Measurements from ENCODE around the gene NPIPA3.
"Not testable (repeated sequence)": the region's sequence is repeated elsewhere in the genome, so short reads cannot be mapped to it uniquely, and the experiment has no call there.

Gene NPIPA3

DNA sequence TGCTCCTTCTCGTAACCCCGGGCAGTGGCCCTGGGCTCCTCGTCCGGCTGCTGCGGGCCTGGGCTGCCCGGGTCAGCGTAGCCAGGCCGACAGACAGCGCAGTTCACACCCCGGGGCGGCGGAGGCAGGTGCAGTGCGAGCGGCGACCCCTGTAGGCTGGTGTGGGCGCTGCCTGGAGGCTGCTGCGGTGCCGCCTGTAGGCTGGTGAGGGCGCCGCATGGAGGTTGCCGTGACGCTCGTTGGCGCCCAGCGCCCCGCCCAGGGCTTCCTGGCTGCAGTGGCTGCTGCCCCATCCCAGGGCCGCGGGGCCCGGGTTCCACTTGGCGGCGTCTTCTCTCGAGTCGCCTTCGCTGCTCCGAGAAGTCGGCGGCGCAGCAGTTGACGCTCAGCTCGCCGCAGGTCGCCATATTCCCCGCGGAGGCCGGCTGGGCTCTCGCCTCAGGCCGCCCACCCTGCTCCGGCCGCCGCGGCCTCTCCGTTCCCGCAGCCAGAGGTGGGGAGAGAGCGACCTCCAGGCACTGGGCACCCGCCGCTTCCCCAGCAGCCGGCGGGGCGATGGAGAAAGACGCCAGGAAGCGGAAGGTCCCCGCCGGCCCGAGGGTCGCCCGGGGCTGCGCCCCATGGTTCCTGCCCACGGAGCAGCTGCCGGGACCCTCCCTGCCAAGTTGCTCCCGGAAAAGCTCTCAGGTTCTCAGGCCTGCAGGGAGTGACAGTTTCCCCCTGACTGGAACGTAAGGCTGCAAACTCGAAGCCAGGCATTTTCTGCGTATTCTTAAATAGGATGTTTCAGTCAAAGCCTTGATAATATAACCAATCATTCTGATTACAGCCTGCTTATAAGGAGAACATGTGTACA lies 39.3 kb downstream of the NPIPA3 start, which contains the start of gene NPIPA2:
Gene NPIPA2 (plus strand): TSS at position 261 of the 856 bp plus-strand sequence. CDS start 5,533 bp downstream, outside the sequence.
- DNase-seq = not testable (repeated sequence)

DNA sequence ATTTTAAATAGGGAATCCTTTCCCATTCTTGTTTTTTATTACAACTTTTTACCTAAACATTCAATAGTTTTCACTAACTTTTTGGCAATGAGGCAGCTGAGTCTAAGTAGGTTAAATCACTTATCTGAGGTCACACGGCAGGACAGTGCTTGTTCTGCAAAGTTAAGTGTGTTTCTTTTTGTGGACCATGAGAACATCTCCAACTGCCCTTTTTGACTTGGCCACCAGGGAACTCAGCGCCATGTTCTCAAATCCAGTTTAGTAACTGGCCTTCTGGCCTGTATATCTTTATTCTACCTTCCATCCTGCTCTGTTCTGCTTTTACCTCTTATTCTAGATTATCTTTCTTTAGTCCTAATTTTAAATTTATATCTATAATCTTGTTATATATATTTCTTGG lies 70.4 kb downstream of the NPIPA3 start:
- not testable (repeated sequence) for DNase-seq

DNA sequence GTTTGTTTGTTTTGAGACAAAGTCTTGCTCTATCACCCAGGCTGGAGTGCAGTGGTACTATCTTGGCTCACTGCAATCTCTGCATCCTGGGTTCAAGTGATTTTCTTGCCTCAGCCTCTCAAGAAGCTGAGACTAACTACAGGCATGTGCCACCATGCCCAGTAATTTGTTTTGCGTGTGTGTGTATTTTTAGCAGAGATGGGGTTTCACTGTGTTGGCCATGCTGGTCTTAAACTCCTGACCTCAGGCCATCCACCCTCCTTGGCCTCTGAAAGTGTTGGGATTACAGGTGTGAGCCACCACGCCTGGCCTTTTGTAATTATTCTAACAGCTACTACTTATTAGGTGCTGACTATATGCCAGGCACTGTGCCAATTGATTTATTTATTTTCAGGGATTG lies 72.4 kb downstream of the NPIPA3 start:
- DNase-seq = not testable (repeated sequence)
